Stimulated activated CD8-positive, alpha-beta memory T cell treated with anti-CD3 and anti-CD28 coated beads, Interleukin-15, amount 100 ng/mL, for 4 hours (primary cell): ENCODE measurements around the gene PEX12.
"Not testable (repeated sequence)": the region's sequence is repeated elsewhere in the genome, so short reads cannot be mapped to it uniquely, and the experiment has no call there.

Experiments used
- DNase-seq, 2 donors: peaks; one replicate each; pipeline ENCODE4 v3.0.0-alpha.2; 2020; ENCODE audit warnings: low read depth in 2 of 2

Gene PEX12

GRCh38 chr17:35537601-35538141, 40.7 kb downstream of the PEX12 start, which contains the start of gene SLFN12L:
Gene SLFN12L, minus strand, starts transcription at chr17:35537678. Its CDS starts 15,314 bp downstream, at chr17:35522364.
- DNase-seq: no peak

- DNase-seq: no peak
Measured at GRCh38 chr17:35536664-35537171, 41.7 kb downstream of the PEX12 start.

DNA sequence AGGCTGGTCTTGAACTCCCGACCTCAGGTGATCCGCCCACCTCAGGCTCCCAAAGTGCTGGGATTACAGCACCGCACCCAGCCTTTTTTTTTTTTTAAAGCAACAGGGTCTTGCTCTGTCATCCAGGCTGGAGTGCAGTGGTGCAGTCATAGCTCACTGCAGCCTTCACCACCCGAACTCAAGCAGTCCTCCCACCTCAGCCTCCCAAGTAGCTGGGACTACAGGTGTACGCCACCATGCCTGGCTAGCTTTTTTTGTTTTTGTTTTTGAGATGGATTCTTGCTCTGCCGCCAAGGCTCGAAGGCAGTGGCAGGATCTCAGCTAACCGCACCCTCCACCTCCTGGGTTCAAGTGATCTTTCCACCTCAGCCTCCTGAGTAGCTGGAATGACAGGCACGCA, 43.0 kb downstream of the PEX12 start:
- not testable (repeated sequence) for DNase-seq

GRCh38 chr17:35534576-35535093, 43.7 kb downstream of the PEX12 start:
- DNase-seq: no peak

- DNase-seq: no peak
Measured at GRCh38 chr17:35531160-35531559, 47.2 kb downstream of the PEX12 start.

GRCh38 chr17:35529866-35530265, 48.5 kb downstream of the PEX12 start:
- DNase-seq: no peak

DNA sequence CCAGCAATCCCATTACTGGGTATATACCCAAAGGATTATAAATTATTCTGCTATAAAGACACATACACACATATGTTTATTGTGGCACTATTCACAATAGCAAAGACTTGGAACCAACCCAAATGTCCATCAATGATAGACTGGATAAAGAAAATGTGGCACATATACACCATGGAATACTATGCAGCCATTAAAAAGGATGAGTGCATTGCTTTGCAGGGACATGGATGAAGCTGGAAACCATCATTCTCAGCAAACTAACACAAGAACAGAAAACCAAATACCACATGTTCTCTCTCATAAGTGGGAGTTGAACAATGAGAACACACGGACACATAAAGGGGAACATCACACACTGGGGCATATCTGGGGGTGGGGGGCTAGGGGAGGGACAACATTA, 49.0 kb downstream of the PEX12 start:
- DNase-seq: not testable (repeated sequence)
